GM19452 (cell line): ENCODE results near the gene ZBED1.
"Not testable (repeated sequence)": the region's sequence is repeated elsewhere in the genome, so short reads cannot be mapped to it uniquely, and the experiment has no call there.

Experiments used
- ATAC-seq: cut with Tn5 transposase; IDR thresholded peaks from one replicate; pipeline ENCODE4 v1.9.1; 2021; ENCODE audit not compliant: unreplicated experiment

The ZBED1 gene

GRCh38 chrX:2520539-2520938 lies 19.8 kb upstream of the ZBED1 start:
- ATAC-seq, result no peak

- ATAC-seq, result not testable (repeated sequence)
Observed at GRCh38 chrX:2519638-2520037, 18.9 kb upstream of the ZBED1 start.

GRCh38 chrX:2517055-2517454 lies 16.3 kb upstream of the ZBED1 start:
- peak; percentile 8 for ATAC-seq

- ATAC-seq, result peak; percentile 54
Observed at GRCh38 chrX:2516623-2517022, 15.8 kb upstream of the ZBED1 start.

- ATAC-seq, result no peak
Observed at GRCh38 chrX:2514131-2514530, 13.4 kb upstream of the ZBED1 start.

- no peak for ATAC-seq
Observed at GRCh38 chrX:2513121-2513664, 12.4 kb upstream of the ZBED1 start.

- ATAC-seq, result no peak
Observed at GRCh38 chrX:2512501-2512900, 11.7 kb upstream of the ZBED1 start.

- no peak for ATAC-seq
Observed at GRCh38 chrX:2511326-2511725, 10.6 kb upstream of the ZBED1 start.

GRCh38 chrX:2508648-2509335 lies 8.0 kb upstream of the ZBED1 start:
- no peak for ATAC-seq

- ATAC-seq, result no peak
Observed at GRCh38 chrX:2507904-2508627, 7.3 kb upstream of the ZBED1 start.

- no peak for ATAC-seq
Observed at GRCh38 chrX:2507196-2507595, 6.4 kb upstream of the ZBED1 start.

- not testable (repeated sequence) for ATAC-seq
Observed at GRCh38 chrX:2505341-2505740, 4.6 kb upstream of the ZBED1 start.

- no peak for ATAC-seq
Observed at GRCh38 chrX:2504706-2505332, 4.0 kb upstream of the ZBED1 start.

GRCh38 chrX:2503591-2504500 lies 3.1 kb upstream of the ZBED1 start:
- no peak for ATAC-seq

GRCh38 chrX:2502668-2503519 lies 2.1 kb upstream of the ZBED1 start:
- no peak for ATAC-seq

- no peak for ATAC-seq
Observed at GRCh38 chrX:2502120-2502667, 1.4 kb upstream of the ZBED1 start.

GRCh38 chrX:2501559-2502102 lies 855 bp upstream of the ZBED1 start:
- no peak for ATAC-seq

GRCh38 chrX:2500091-2500802 lies 529 bp downstream of the ZBED1 start:
- ATAC-seq, result peak; percentile 46

GRCh38 chrX:2499507-2499906 lies 1.3 kb downstream of the ZBED1 start:
- no peak for ATAC-seq
